HepG2 (cell line): Measurements from ENCODE around the gene GATAD2B.

ENCODE experiments used
- EZH2 ChIP-seq: conservative IDR thresholded peaks from 2 replicates; pipeline ENCODE4 v1.6.1; 2012; ENCODE audit warnings: mild to moderate bottlenecking, low read depth, low read length, moderate library complexity
- HOXA5 ChIP-seq: sonication (generic); formaldehyde crosslinking; IDR thresholded peaks from 2 replicates; pipeline ENCODE4 v1.4.0; 2020; ENCODE audit warnings: missing genetic modification reagents
- RXRA ChIP-seq: sonication (generic); formaldehyde crosslinking; IDR thresholded peaks from 2 replicates; pipeline ENCODE4 v1.5.1; 2020; ENCODE audit warnings: missing genetic modification reagents
- TF ChIP-seq, protein P1 (sequence below): sonication (generic); formaldehyde crosslinking; IDR thresholded peaks from 2 replicates; pipeline ENCODE4 v1.4.0; 2020; ENCODE audit warnings: missing genetic modification reagents

DNA sequence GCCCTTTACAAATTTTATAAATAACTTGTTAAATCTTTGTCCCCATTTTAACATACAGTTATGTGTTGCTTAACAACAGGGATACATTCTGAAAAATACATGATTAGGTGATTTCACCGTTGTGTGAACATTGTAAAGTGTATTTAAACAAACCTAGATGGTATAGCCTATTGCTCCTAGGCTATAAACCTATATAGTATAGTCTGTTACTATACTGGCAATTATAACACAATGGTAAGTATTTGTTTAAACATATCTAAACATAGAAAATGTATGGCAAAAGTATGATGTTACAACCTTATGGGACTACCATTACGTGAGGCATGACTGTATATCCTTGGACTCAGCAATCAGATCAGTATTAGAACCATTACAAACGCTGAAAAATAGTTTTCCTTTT is 36.6 kb downstream of the GATAD2B start:
- no peak for TF ChIP-seq EZH2
- TF ChIP-seq, protein P1, sequence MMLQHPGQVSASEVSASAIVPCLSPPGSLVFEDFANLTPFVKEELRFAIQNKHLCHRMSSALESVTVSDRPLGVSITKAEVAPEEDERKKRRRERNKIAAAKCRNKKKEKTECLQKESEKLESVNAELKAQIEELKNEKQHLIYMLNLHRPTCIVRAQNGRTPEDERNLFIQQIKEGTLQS = no peak
- no peak for TF ChIP-seq RXRA (CRISPR knock-in tag)
- TF ChIP-seq HOXA5 (CRISPR knock-in tag) = no peak
